H1 (cell line): Measurements from ENCODE around the gene ATP6V0A1. TPM values are rescaled to one million over a fixed set of nuclear protein-coding genes. Genes with fewer than 3 reads are reported as not detected.

Source experiments
- CTCF ChIA-PET: fragments of 300-600 bp; sonication (Branson Sonifier 250); formaldehyde crosslinking; loops from one replicate; lab custom pipeline; 2021; ENCODE audit not compliant: partially characterized antibody; lab: Charles Lee
- POLR2A ChIA-PET: fragments of 300-600 bp; sonication (Branson Sonifier 250); formaldehyde crosslinking; loops from one replicate; lab custom pipeline; 2021; ENCODE audit warnings: inconsistent platforms; ENCODE audit not compliant: partially characterized antibody; lab: Charles Lee
- DNase-seq, 2 experiments: peaks; one replicate each; pipeline versions ENCODE4 v3.0.0 to v3.0.0-alpha.2; 2010 to 2022; ENCODE audit warnings: low spot score in 2 of 2, low read depth in 1 of 2, mixed read lengths in 1 of 2
- FAIRE-seq: peaks from 2 replicates; lab custom pipeline; 2011; peaks lifted over from hg19 to GRCh38; lab: Jason Lieb, UNC
- H2AFZ ChIP-seq: 2 replicates; pipeline ENCODE4 v1.8.1; 2012; ENCODE audit warnings: low read length, inconsistent platforms
- H2AK5ac ChIP-seq: 2 replicates; pipeline ENCODE4 v1.6.1; 2013; ENCODE audit warnings: low read depth, low read length
- H2BK120ac ChIP-seq: replicated peaks from 2 replicates; pipeline ENCODE3; 2013; ENCODE audit warnings: low read depth, low read length, inconsistent platforms
- H2BK12ac ChIP-seq: 2 replicates; pipeline ENCODE4 v1.6.1; 2013; ENCODE audit warnings: low read depth, low read length
- H2BK15ac ChIP-seq: 2 replicates; pipeline ENCODE4 v1.6.1; 2013; ENCODE audit warnings: low read length
- H2BK20ac ChIP-seq: 2 replicates; pipeline ENCODE4 v1.6.1; 2013; ENCODE audit warnings: low read length
- H2BK5ac ChIP-seq: 2 replicates; pipeline ENCODE4 v1.6.1; 2013; ENCODE audit warnings: low read depth, low read length
- H3K14ac ChIP-seq: 2 replicates; pipeline ENCODE4 v1.6.1; 2013; ENCODE audit warnings: inconsistent platforms; ENCODE audit not compliant: insufficient read length
- H3K18ac ChIP-seq: 2 replicates; pipeline ENCODE4 v1.6.1; 2013; ENCODE audit warnings: low read length; ENCODE audit errors: extremely low read depth
- H3K23ac ChIP-seq: 2 replicates; pipeline ENCODE4 v1.6.1; 2013; ENCODE audit warnings: inconsistent platforms; ENCODE audit not compliant: insufficient read length
- H3K23me2 ChIP-seq: 2 replicates; pipeline ENCODE4 v1.6.1; 2013; ENCODE audit warnings: low read depth, low read length
- H3K27ac ChIP-seq: 2 replicates; pipeline ENCODE4 v1.6.1; 2011; ENCODE audit warnings: low read depth, low read length, inconsistent platforms
- H3K27me3 ChIP-seq, 4 experiments: replicated peaks in 1 of 4; 1 replicate in 1 of 4; 2 replicates in 3 of 4; pipeline versions ENCODE4 v1.6.1 to v1.8.1; 2011 to 2013; ENCODE audit warnings: low read length in 3 of 4, mild to moderate bottlenecking in 3 of 4, inconsistent platforms in 2 of 4, mixed read lengths in 2 of 4, moderate library complexity in 1 of 4; ENCODE audit not compliant: control insufficient read depth in 3 of 4, insufficient read depth in 3 of 4; ENCODE audit errors: extremely low read depth in 1 of 4
- H3K36me3 ChIP-seq, 4 experiments: 2 replicates each; pipeline versions ENCODE4 v1.6.1 to v1.8.1; 2011 to 2013; ENCODE audit warnings: mild to moderate bottlenecking in 4 of 4, low read length in 3 of 4, moderate library complexity in 2 of 4, control low read depth in 1 of 4, inconsistent platforms in 1 of 4; ENCODE audit not compliant: insufficient read depth in 4 of 4, control insufficient read depth in 2 of 4
- H3K4ac ChIP-seq: replicated peaks from 2 replicates; pipeline ENCODE3; 2013; ENCODE audit warnings: low read length, low read depth, mixed read lengths, inconsistent platforms; ENCODE audit not compliant: insufficient read length
- H3K4me1 ChIP-seq, 4 experiments: replicated peaks in 1 of 4; 1 replicate in 1 of 4; 2 replicates in 3 of 4; pipeline versions ENCODE4 v1.6.1 to v1.8.1; 2011 to 2013; ENCODE audit warnings: low read length in 3 of 4, inconsistent platforms in 2 of 4, mixed read lengths in 1 of 4; ENCODE audit not compliant: insufficient read depth in 4 of 4, control insufficient read depth in 3 of 4
- H3K4me2 ChIP-seq, 2 experiments: 2 replicates each; pipeline versions ENCODE4 v1.6.1 to v1.8.1; 2011 to 2013; ENCODE audit warnings: low read depth in 2 of 2, low read length in 2 of 2, control low read depth in 1 of 2, inconsistent platforms in 1 of 2, mild to moderate bottlenecking in 1 of 2; ENCODE audit not compliant: insufficient read depth in 1 of 2
- H3K4me3 ChIP-seq, 4 experiments: fragments of 200-600, 300-600 bp in 1 of 4; sonication (generic), shearing (Covaris generic), sonication (Bioruptor Twin) in 1 of 4; 2 replicates each; pipeline versions ENCODE4 v1.5.1 to v1.8.1; 2011 to 2016; ENCODE audit warnings: low read length in 4 of 4, low read depth in 3 of 4, control low read depth in 2 of 4, inconsistent platforms in 2 of 4, mild to moderate bottlenecking in 2 of 4, mixed read lengths in 1 of 4, moderate library complexity in 1 of 4; ENCODE audit not compliant: insufficient read depth in 2 of 4; ENCODE audit errors: extremely low read depth in 1 of 4
- H3K56ac ChIP-seq: replicated peaks from 2 replicates; pipeline ENCODE3; 2013; ENCODE audit warnings: low read depth, mild to moderate bottlenecking, mixed read lengths, low read length, inconsistent platforms; ENCODE audit not compliant: insufficient read length
- H3K79me1 ChIP-seq: 2 replicates; pipeline ENCODE4 v1.6.1; 2013; ENCODE audit warnings: low read depth, low read length, control low read depth
- H3K79me2 ChIP-seq, 2 experiments: 2 replicates each; pipeline versions ENCODE4 v1.6.1 to v1.8.1; 2012 to 2013; ENCODE audit warnings: low read length in 2 of 2, mild to moderate bottlenecking in 2 of 2, inconsistent platforms in 1 of 2; ENCODE audit not compliant: insufficient read depth in 2 of 2, control insufficient read depth in 1 of 2
- H3K9ac ChIP-seq, 4 experiments: replicated peaks in 1 of 4; 1 replicate in 1 of 4; 2 replicates in 3 of 4; pipeline versions ENCODE4 v1.6.1 to v1.8.1; 2011 to 2013; ENCODE audit warnings: low read depth in 3 of 4, low read length in 3 of 4, control low read depth in 2 of 4, mild to moderate bottlenecking in 2 of 4, moderate library complexity in 2 of 4, inconsistent platforms in 1 of 4; ENCODE audit errors: extremely low read depth in 1 of 4
- H3K9me3 ChIP-seq, 2 experiments: 2 replicates each; pipeline versions ENCODE4 v1.6.1 to v1.8.1; 2012 to 2013; ENCODE audit warnings: mild to moderate bottlenecking in 2 of 2, moderate library complexity in 2 of 2, control low read depth in 1 of 2, inconsistent platforms in 1 of 2, low read depth in 1 of 2, low read length in 1 of 2, mixed read lengths in 1 of 2; ENCODE audit not compliant: insufficient read depth in 2 of 2
- H4K20me1 ChIP-seq, 2 experiments: replicated peaks in 1 of 2; 2 replicates each; pipeline versions ENCODE3 to v1.8.1; 2011 to 2013; ENCODE audit warnings: inconsistent platforms in 2 of 2, low read length in 2 of 2, mild to moderate bottlenecking in 1 of 2; ENCODE audit not compliant: insufficient read depth in 2 of 2, control insufficient read depth in 1 of 2
- H4K5ac ChIP-seq: 2 replicates; pipeline ENCODE4 v1.6.1; 2013; ENCODE audit warnings: low read length, low read depth, mixed read lengths, inconsistent platforms; ENCODE audit not compliant: insufficient read length
- H4K8ac ChIP-seq: 2 replicates; pipeline ENCODE4 v1.8.0; 2013; ENCODE audit warnings: mild to moderate bottlenecking, moderate library complexity, low read length, inconsistent platforms; ENCODE audit not compliant: insufficient read depth; ENCODE audit errors: extremely low read depth
- H4K91ac ChIP-seq: replicated peaks from 2 replicates; pipeline ENCODE3; 2013; ENCODE audit warnings: low read length, mixed read lengths, inconsistent platforms; ENCODE audit not compliant: insufficient read length
- CBX8 ChIP-seq: fragments of 300-800, 300-1000 bp; sonication (generic); IDR thresholded peaks from 2 replicates; pipeline ENCODE4 v1.7.1; 2016; ENCODE audit warnings: low read depth, low read length, borderline replicate concordance
- GABPA ChIP-seq: IDR thresholded peaks from 2 replicates; pipeline ENCODE4 v1.6.1; 2011; ENCODE audit warnings: mild to moderate bottlenecking, low read length, moderate library complexity, borderline replicate concordance; ENCODE audit not compliant: insufficient read depth
- HDAC6 ChIP-seq: IDR thresholded peaks from one replicate; pipeline ENCODE4 v1.7.1; 2012; ENCODE audit warnings: low read depth, mild to moderate bottlenecking, inconsistent platforms, low read length, moderate library complexity
- POLR2AphosphoS5 ChIP-seq: IDR thresholded peaks from 2 replicates; pipeline ENCODE4 v1.6.1; 2011; ENCODE audit warnings: low read depth, low read length
- RXRA ChIP-seq: IDR thresholded peaks from 2 replicates; pipeline ENCODE4 v1.6.1; 2011; ENCODE audit warnings: low read depth, mild to moderate bottlenecking, low read length, moderate library complexity; ENCODE audit not compliant: insufficient read depth
- SIN3A ChIP-seq, 2 experiments: IDR thresholded peaks in 1 of 2; conservative IDR thresholded peaks in 1 of 2; 2 replicates each; pipeline ENCODE4 v1.6.1; 2011 to 2012; ENCODE audit warnings: low read length in 2 of 2, improper control_type of control experiment in 1 of 2, low read depth in 1 of 2, mild to moderate bottlenecking in 1 of 2
- SP4 ChIP-seq: IDR thresholded peaks from 2 replicates; pipeline ENCODE4 v1.6.1; 2012; ENCODE audit warnings: low read length, inconsistent platforms
- TEAD4 ChIP-seq: IDR thresholded peaks from 2 replicates; pipeline ENCODE4 v1.6.1; 2012; ENCODE audit warnings: low read depth, low read length, inconsistent platforms, mixed read lengths
- YY1 ChIP-seq: IDR thresholded peaks from 2 replicates; pipeline ENCODE4 v1.6.1; 2011; ENCODE audit warnings: low read depth, mild to moderate bottlenecking, low read length
- WGBS, 2 experiments: shearing (Covaris generic) in 1 of 2; methylation state at CpG; one replicate each; pipeline versions ENCODE4 v1.1.6 to v1.1.7; 2013 to 2015; ENCODE audit warnings: low lambda C conversion rate in 2 of 2, mixed read lengths in 2 of 2, inconsistent platforms in 1 of 2, low coverage in 1 of 2, missing lambda C conversion rate in 1 of 2; ENCODE audit not compliant: insufficient replicate concordance in 2 of 2, insufficient coverage in 1 of 2, insufficient read length in 1 of 2; ENCODE audit errors: extremely low coverage in 1 of 2, missing lambda C conversion rate in 1 of 2; 5-methylcytosine and 5-hydroxymethylcytosine counted together
- polyA plus RNA-seq, 7 experiments: library from polyadenylated mRNA; depleted of rRNA in 3 of 7; stranded (reverse) in 5 of 7; unstranded in 2 of 7; fragments of >200 nt in 5 of 7; fragments of 200-250 nt in 2 of 7; gene quantifications; 1 replicate in 5 of 7; 2 replicates in 1 of 7; 4 replicates in 1 of 7; pipeline versions ENCODE4 v1.2.1 to v1.2.3, GENCODE V29; 2011 to 2013; ENCODE audit warnings: missing spikeins in 2 of 7, mixed read lengths in 2 of 7
- total RNA-seq: library from RNA; stranded (reverse); fragmentation: NEBNext Ultra II Directional; extraction: Animal tissue kit (Norgen Biotek cat#: 25700); gene quantifications from 2 replicates; pipeline ENCODE4 v1.2.1, GENCODE V29; 2021

ATP6V0A1 gene
- total and polyA plus RNA-seq, 2 of the 8 experiments (the other 6 are each of a cell fraction or from before 2014, with no cell fraction given), result 55.3 to 63.4 TPM

DNA sequence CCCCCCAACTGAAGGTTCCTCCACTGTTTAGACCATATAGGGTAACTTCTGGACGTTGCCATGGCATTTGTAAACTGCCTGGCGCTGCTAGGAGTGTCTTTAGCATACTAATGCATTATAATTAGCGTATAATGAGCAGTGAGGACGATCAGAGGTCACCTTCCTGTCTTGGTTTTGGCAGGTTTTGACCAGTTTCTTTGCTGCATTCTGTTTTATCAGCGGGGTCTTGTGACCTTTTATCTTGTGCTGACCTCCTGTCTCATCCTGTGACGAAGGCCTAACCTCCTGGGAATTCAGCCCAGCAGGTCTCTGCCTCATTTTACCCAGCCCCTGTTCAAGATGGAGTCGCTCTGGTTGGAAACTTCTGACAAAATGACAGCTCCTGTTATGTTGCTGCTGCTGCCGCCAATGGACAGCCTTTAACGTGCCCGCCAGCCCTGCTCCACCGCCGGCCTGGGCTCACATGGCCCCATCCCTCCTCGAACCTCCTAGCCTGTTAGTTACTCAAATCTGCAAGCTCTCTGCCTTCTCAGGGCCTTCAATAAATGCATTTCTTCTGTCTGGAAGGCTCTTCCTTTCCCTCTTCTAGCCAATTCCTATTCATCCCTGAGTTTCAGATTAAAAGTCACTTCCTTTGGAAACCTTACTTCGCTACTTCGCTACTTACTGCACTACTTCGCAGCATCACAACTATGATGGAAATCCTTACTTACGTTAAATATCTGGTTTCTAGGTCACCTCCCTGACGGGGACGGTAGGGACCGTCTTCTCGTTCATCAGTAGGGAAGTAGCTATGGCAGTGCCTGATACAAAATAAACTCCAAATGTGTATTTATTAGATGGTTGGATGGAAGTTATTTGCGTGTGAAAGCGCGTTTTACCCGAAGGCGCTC lies 76.7 kb downstream of the ATP6V0A1 start:
- 0 out of 2 replicates have a peak overlapping the region, but pooled peaks have one; percentile 72 for H2BK20ac ChIP-seq
- peak overlapping the region; percentile 70 for H4K5ac ChIP-seq
- H3K79me1 ChIP-seq, result no peaks in the 10 kb centered on the region; the same call in 1 of the 2 replicates
- H2AK5ac ChIP-seq, result peak overlapping the region; percentile 70; the same call in 1 of the 2 replicates
- no peak overlapping the region for H3K14ac ChIP-seq
- ChIA-PET CTCF (interaction anchor here (1.0 to 5.1 kb wide), 4 partner anchors 8 to 18 kb away, joined by 4 to 28 read pairs (median 10); no protein-coding TSS in a partner anchor), POLR2A (interaction anchor here (0.8 to 4.3 kb wide), 9 partner anchors 9 to 263 kb away, joined by 3 to 43 read pairs (median 5); partner anchors contain the start of genes CNTD1, COA3 and PSMC3IP)
- H4K91ac ChIP-seq, result peak overlapping the region; percentile 45
- peak overlapping the region; percentile 50 to 72 (median 62); a peak in 6 of 8 replicates for H3K4me3 ChIP-seq
- 0 out of 2 replicates have a peak overlapping the region, but pooled peaks have one; percentile 3 for H2AFZ ChIP-seq
- H2BK12ac ChIP-seq, result peak overlapping the region; percentile 96; the same call in 1 of the 2 replicates
- no peak overlapping the region for H3K56ac ChIP-seq
- peaks cover 0 to 6% (median 0%) of the 10 kb centered on the region in 4 experiments; a peak in 2 of 7 replicates for H3K27me3 ChIP-seq
- H3K9ac ChIP-seq, result peak overlapping the region in 1 of 4 experiments; percentile 12; a peak in 2 of 7 replicates
- H3K4ac ChIP-seq, result peak overlapping the region; percentile 97
- peak overlapping the region; percentile 93; the same call in 1 of the 2 replicates for H2BK5ac ChIP-seq
- peaks cover 9% of the 10 kb centered on the region for H3K23me2 ChIP-seq
- peak overlapping the region; percentile 94 to 95 for H3K4me2 ChIP-seq
- peaks cover 1 to 2% of the 10 kb centered on the region in 2 experiments for H4K20me1 ChIP-seq
- peak overlapping the region; percentile 75; the same call in 1 of the 2 replicates for H2BK15ac ChIP-seq
- no peak for FAIRE-seq
- peaks cover 0 to 4% (median 0%) of the 10 kb centered on the region in 4 experiments; a peak in 1 of 8 replicates for H3K36me3 ChIP-seq
- H3K4me1 ChIP-seq, result peaks cover 0 to 15% (median 13%) of the 10 kb centered on the region in 4 experiments; a peak in 6 of 7 replicates
- no peak overlapping the region; the same call in 1 of the 2 replicates for H3K27ac ChIP-seq
- H3K9me3 ChIP-seq, result no peaks in the 10 kb centered on the region
- H3K18ac ChIP-seq, result no peak overlapping the region; the same call in none of the 2 replicates
- peak overlapping the region; percentile 56 for H2BK120ac ChIP-seq
- no peaks in the 10 kb centered on the region for H3K79me2 ChIP-seq
- WGBS, 2 experiments, result 56% methylated on average over 26 of the region's 26 CpGs; no CpG with 5 or more reads in 1 of the 2 experiments
- peak overlapping the region; percentile 95; the same call in 1 of the 2 replicates for H4K8ac ChIP-seq
- H3K23ac ChIP-seq, result no peak overlapping the region
- DNase-seq, result no peak
- no peak for TF ChIP-seq POLR2AphosphoS5
- no peak for TF ChIP-seq YY1
- TF ChIP-seq HDAC6, result no peak
- TF ChIP-seq SIN3A (conservative IDR thresholded peaks at IDR 0.05 in 1 of 2, IDR thresholded peaks at IDR 0.05 in 1 of 2; ENCODE audit: low read depth in 1 of 2, low read length in 2 of 2), result no peak
- no peak for TF ChIP-seq SP4
- no peak for TF ChIP-seq CBX8
- TF ChIP-seq GABPA, result no peak
- no peak for TF ChIP-seq TEAD4
- TF ChIP-seq RXRA, result no peak
